Chondrocyte (in vitro differentiated cells): ENCODE data around the gene ZFHX3. TPM values are rescaled to one million over a fixed set of nuclear protein-coding genes. Genes with fewer than 3 reads are reported as not detected.
A peak's percentile ranks its signal among the peaks of the same experiment; 100 is the strongest.

Experiments used
- DNase-seq: peaks from one replicate; pipeline ENCODE4 v3.0.0; 2021; ENCODE audit warnings: mixed read lengths, low spot score
- H3K27ac Mint-ChIP-seq: one replicate; pipeline ENCODE4 v1.8.0; 2021; ENCODE audit warnings: mild to moderate bottlenecking, moderate library complexity, mixed read lengths; ENCODE audit not compliant: unreplicated experiment
- H3K27me3 Mint-ChIP-seq: 2 replicates; pipeline ENCODE4 v1.8.0; 2021; ENCODE audit warnings: low read depth, mixed read lengths
- H3K36me3 Mint-ChIP-seq: 2 replicates; pipeline ENCODE4 v1.8.0; 2021; ENCODE audit warnings: low read depth, mixed read lengths
- H3K4me1 Mint-ChIP-seq: 2 replicates; pipeline ENCODE4 v1.8.0; 2021; ENCODE audit warnings: low read depth, mild to moderate bottlenecking, mixed read lengths
- H3K4me3 Mint-ChIP-seq: one replicate; pipeline ENCODE4 v1.8.0; 2021; ENCODE audit warnings: mild to moderate bottlenecking, moderate library complexity, mixed read lengths; ENCODE audit not compliant: unreplicated experiment
- H3K9me3 Mint-ChIP-seq: 2 replicates; pipeline ENCODE4 v1.8.0; 2021; ENCODE audit warnings: low read depth, mixed read lengths
- total RNA-seq: library from RNA; stranded (reverse); gene quantifications from 3 replicates; pipeline ENCODE4 v1.2.1, GENCODE V29; 2021
- TF ChIP-seq, protein P1 (sequence below): fragments of 200-600 bp; sonication (generic); IDR thresholded peaks from 2 replicates; pipeline ENCODE4 v1.5.0; 2021; ENCODE audit warnings: antibody characterized with exemption, mild to moderate bottlenecking, moderate library complexity

ZFHX3 gene
- total RNA-seq, 1 donor from 2014 or later: 86.8 TPM

- H3K27me3 Mint-ChIP-seq: no peaks in the 10 kb centered on the region
- peaks cover 5% of the 10 kb centered on the region for H3K36me3 Mint-ChIP-seq
- no peaks in the 10 kb centered on the region for H3K9me3 Mint-ChIP-seq
- TF ChIP-seq, protein P1, sequence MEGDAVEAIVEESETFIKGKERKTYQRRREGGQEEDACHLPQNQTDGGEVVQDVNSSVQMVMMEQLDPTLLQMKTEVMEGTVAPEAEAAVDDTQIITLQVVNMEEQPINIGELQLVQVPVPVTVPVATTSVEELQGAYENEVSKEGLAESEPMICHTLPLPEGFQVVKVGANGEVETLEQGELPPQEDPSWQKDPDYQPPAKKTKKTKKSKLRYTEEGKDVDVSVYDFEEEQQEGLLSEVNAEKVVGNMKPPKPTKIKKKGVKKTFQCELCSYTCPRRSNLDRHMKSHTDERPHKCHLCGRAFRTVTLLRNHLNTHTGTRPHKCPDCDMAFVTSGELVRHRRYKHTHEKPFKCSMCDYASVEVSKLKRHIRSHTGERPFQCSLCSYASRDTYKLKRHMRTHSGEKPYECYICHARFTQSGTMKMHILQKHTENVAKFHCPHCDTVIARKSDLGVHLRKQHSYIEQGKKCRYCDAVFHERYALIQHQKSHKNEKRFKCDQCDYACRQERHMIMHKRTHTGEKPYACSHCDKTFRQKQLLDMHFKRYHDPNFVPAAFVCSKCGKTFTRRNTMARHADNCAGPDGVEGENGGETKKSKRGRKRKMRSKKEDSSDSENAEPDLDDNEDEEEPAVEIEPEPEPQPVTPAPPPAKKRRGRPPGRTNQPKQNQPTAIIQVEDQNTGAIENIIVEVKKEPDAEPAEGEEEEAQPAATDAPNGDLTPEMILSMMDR: peak; percentile 23
- H3K4me1 Mint-ChIP-seq: peaks cover 80% of the 10 kb centered on the region
- H3K4me3 Mint-ChIP-seq: no peak overlapping the region
- peak overlapping the region; percentile 52 for H3K27ac Mint-ChIP-seq
- no peak for DNase-seq
Measured at GRCh38 chr16:72838586-72838910, 209.4 kb downstream of the ZFHX3 start.

DNA sequence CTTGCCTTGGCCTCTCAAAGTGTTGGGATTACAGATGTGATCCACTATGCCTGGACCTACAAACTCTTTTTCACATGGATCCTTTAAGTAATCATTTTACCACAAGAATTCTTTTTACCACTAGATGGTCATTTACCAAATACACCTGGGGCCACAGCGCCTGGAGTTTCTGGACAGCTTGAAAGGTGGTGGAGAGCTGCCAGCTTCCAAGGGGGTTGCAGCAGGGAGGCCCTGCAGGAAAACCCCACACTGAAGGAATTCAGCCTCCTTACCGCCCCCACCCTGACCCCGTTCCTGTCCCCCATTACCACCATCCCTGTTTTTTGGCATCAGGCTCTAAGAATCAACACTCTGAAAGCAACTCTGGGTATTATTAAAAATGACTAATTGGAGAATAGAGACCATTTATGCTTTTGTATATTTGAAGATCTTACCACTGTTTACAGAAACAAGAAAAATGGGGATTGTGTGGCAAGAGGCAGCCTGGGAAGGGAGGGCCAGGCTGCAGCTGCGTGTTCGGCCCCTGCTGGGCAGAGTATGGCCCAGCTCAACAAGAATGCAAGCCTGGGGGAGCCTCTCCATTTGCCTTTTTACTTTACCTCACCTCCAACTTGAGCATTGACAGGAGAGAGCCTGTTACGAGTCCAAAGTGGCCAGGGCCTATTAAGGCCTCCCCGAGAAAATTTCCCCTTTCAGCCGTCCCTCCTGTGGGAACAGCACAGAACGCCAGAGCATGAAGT is 209.9 kb downstream of the ZFHX3 start:
- DNase-seq: no peak
- Mint-ChIP-seq H3K36me3 (peaks cover 5% of the 10 kb centered on the region), H3K27me3 (no peaks in the 10 kb centered on the region), H3K4me1 (peaks cover 84% of the 10 kb centered on the region), H3K4me3 (no peak overlapping the region), H3K9me3 (no peaks in the 10 kb centered on the region), H3K27ac (peak overlapping the region; percentile 80)
- TF ChIP-seq, protein P1: no peak

DNA sequence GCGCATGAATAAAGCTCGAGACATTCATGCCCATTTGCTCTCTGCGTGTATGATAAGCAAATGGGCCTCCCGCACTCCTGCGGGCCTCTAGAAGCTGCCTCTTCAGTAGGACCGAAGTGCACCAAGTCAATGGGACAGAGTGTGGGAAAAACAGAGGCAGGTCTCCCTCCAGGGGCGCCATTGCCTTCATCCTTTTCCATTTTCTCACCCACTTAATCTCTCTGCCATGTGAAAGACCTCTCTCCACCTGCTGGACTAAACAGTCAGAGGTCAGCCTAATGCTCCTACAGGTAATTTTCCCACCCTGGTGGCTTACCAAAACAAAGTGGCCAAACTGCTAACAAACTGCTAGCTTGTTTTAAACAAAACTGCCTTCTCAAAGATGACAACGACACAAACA is 210.9 kb downstream of the ZFHX3 start:
- peak overlapping the region; percentile 13 for H3K27ac Mint-ChIP-seq
- no peaks in the 10 kb centered on the region for H3K27me3 Mint-ChIP-seq
- TF ChIP-seq, protein P1: peak; percentile 22
- H3K36me3 Mint-ChIP-seq: peaks cover 5% of the 10 kb centered on the region
- H3K9me3 Mint-ChIP-seq: no peaks in the 10 kb centered on the region
- no peak for DNase-seq
- no peak overlapping the region for H3K4me3 Mint-ChIP-seq
- peaks cover 85% of the 10 kb centered on the region for H3K4me1 Mint-ChIP-seq

DNA sequence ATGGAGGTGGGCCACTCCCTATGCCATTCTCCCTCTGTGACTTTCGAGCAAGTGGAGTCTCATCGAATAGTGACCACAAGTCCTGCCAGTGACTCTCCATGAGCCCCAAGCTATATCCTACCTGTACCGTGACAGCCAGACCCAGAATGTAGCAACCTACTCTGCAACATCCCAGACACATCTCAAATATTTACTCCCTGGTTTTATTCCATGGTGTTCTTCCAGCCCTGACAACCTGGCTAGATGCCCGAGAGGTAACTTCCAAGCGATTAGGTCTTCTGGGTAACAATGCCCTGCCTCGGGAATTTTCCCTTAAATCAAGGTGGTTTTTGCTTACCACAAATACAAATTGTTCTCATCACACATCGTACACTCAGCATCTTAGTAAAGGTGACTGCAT is 211.7 kb downstream of the ZFHX3 start:
- Mint-ChIP-seq H3K4me1 (peaks cover 83% of the 10 kb centered on the region), H3K4me3 (no peak overlapping the region)

DNA sequence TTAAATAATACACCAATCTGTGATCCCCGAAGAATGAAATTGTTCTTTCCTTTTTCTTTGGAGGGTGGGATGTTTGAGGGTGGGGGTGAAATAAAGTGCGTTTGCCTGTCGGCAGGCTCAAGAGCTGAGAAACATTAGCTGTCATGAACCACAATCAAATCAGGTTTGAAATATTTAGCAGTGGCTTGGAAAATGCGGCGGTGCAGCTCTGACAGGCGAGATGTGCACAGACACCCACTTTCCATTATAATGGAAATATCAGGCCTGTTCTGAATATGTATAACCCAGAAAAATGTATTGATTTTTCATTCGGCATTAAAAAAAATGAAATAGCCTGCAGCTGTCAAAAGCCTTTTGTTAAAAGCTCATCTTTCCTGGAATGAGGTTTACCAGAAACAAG is 212.8 kb downstream of the ZFHX3 start:
- H3K36me3 Mint-ChIP-seq: peaks cover 12% of the 10 kb centered on the region
- H3K4me1 Mint-ChIP-seq: peaks cover 78% of the 10 kb centered on the region
- TF ChIP-seq, protein P1: no peak
- H3K9me3 Mint-ChIP-seq: no peaks in the 10 kb centered on the region
- no peak overlapping the region for H3K27ac Mint-ChIP-seq
- no peaks in the 10 kb centered on the region for H3K27me3 Mint-ChIP-seq
- no peak for DNase-seq
- H3K4me3 Mint-ChIP-seq: no peak overlapping the region

More for the DNA sequence above, 211.7 kb downstream of the ZFHX3 start:
- Mint-ChIP-seq H3K9me3 (no peaks in the 10 kb centered on the region), H3K27me3 (no peaks in the 10 kb centered on the region), H3K27ac (peak overlapping the region; percentile 57), H3K36me3 (peaks cover 7% of the 10 kb centered on the region)
- no peak for DNase-seq
- TF ChIP-seq, protein P1: no peak
